GM12865 (cell line): ENCODE results near the gene ANKRD29.
"Not testable (repeated sequence)": the region's sequence is repeated elsewhere in the genome, so short reads cannot be mapped to it uniquely, and the experiment has no call there.

Experiments
- DNase-seq: peaks from one replicate; pipeline ENCODE4 v3.0.0; 2010; ENCODE audit warnings: low read depth
- H3K4me3 ChIP-seq: 2 replicates; pipeline ENCODE4 v1.5.1; 2011; ENCODE audit warnings: mild to moderate bottlenecking, low read depth, low read length, control low read depth
- CTCF ChIP-seq: IDR thresholded peaks from 2 replicates; pipeline ENCODE4 v1.5.1; 2011; ENCODE audit warnings: low read length, control low read depth, low read depth, inconsistent platforms; ENCODE audit not compliant: insufficient read depth; ENCODE audit errors: missing control alignments

Gene ANKRD29

GRCh38 chr18:23646282-23646681 is 16.4 kb downstream of the ANKRD29 start:
- no peak for TF ChIP-seq CTCF
- H3K4me3 ChIP-seq = no peak overlapping the region
- DNase-seq = no peak

GRCh38 chr18:23645568-23646175 is 17.0 kb downstream of the ANKRD29 start:
- H3K4me3 ChIP-seq = no peak overlapping the region
- DNase-seq = no peak
- no peak for TF ChIP-seq CTCF

- no peak overlapping the region for H3K4me3 ChIP-seq
- DNase-seq = no peak
- no peak for TF ChIP-seq CTCF
These were observed 18.8 kb downstream of the ANKRD29 start for GRCh38 chr18:23643815-23644490.

- DNase-seq = no peak
- TF ChIP-seq CTCF = no peak
- no peak overlapping the region for H3K4me3 ChIP-seq
These were observed 20.6 kb downstream of the ANKRD29 start for GRCh38 chr18:23641937-23642666.

GRCh38 chr18:23641143-23641720 is 21.5 kb downstream of the ANKRD29 start:
- no peak for DNase-seq
- H3K4me3 ChIP-seq = no peak overlapping the region
- no peak for TF ChIP-seq CTCF

- no peak for TF ChIP-seq CTCF
- H3K4me3 ChIP-seq = no peak overlapping the region
- DNase-seq = no peak
These were observed 22.7 kb downstream of the ANKRD29 start for GRCh38 chr18:23640052-23640451.

- not testable (repeated sequence) for H3K4me3 ChIP-seq, DNase-seq
These were observed 26.3 kb downstream of the ANKRD29 start for GRCh38 chr18:23636433-23636832.
